ENCODE results near the gene ZFP62.
"Not testable (repeated sequence)": the region's sequence is repeated elsewhere in the genome, so short reads cannot be mapped to it uniquely, and the experiment has no call there.

The ZFP62 gene

GRCh38 chr5:180828756-180829531 lies 32.1 kb downstream of the ZFP62 start:
- not testable (repeated sequence) for DNase-seq

GRCh38 chr5:180827374-180827773 lies 33.7 kb downstream of the ZFP62 start:
- DNase-seq = not testable (repeated sequence)

- no peak for DNase-seq
Observed at GRCh38 chr5:180825768-180826525, 35.1 kb downstream of the ZFP62 start.

GRCh38 chr5:180824630-180825476 lies 36.2 kb downstream of the ZFP62 start:
- DNase-seq = no peak

GRCh38 chr5:180823940-180824629 lies 37.0 kb downstream of the ZFP62 start:
- DNase-seq = no peak

- no peak for DNase-seq
Observed at GRCh38 chr5:180823346-180823745, 37.7 kb downstream of the ZFP62 start.

- DNase-seq = no peak
Observed at GRCh38 chr5:180821538-180821937, 39.5 kb downstream of the ZFP62 start.

- DNase-seq = no peak
Observed at GRCh38 chr5:180820788-180821321, 40.2 kb downstream of the ZFP62 start.

- DNase-seq = no peak
Observed at GRCh38 chr5:180818677-180819341, 42.3 kb downstream of the ZFP62 start.

GRCh38 chr5:180817893-180818674 lies 43.0 kb downstream of the ZFP62 start:
- DNase-seq = no peak

- DNase-seq = no peak
Observed at GRCh38 chr5:180816608-180817534, 44.2 kb downstream of the ZFP62 start.

- DNase-seq = no peak
Observed at GRCh38 chr5:180815293-180815917, 45.7 kb downstream of the ZFP62 start.

GRCh38 chr5:180813420-180813819 lies 47.7 kb downstream of the ZFP62 start:
- DNase-seq = no peak

GRCh38 chr5:180811623-180812124 lies 49.4 kb downstream of the ZFP62 start:
- no peak for DNase-seq

GRCh38 chr5:180810959-180811622 lies 50.0 kb downstream of the ZFP62 start:
- no peak for DNase-seq

GRCh38 chr5:180810210-180810958 lies 50.7 kb downstream of the ZFP62 start:
- peak; percentile 45 for DNase-seq

- DNase-seq = peak; percentile 11
Observed at GRCh38 chr5:180809403-180810209, 51.5 kb downstream of the ZFP62 start.

Data from NCI-H524 treated with DMSO at 0.1 percent for 48 hours (cell line).